GM19452 (cell line): ENCODE data around the gene CFAP126.
"Not testable (repeated sequence)": the region's sequence is repeated elsewhere in the genome, so short reads cannot be mapped to it uniquely, and the experiment has no call there.

ENCODE experiments used
- ATAC-seq: cut with Tn5 transposase; IDR thresholded peaks from one replicate; pipeline ENCODE4 v1.9.1; 2021; ENCODE audit not compliant: unreplicated experiment

CFAP126 gene

DNA sequence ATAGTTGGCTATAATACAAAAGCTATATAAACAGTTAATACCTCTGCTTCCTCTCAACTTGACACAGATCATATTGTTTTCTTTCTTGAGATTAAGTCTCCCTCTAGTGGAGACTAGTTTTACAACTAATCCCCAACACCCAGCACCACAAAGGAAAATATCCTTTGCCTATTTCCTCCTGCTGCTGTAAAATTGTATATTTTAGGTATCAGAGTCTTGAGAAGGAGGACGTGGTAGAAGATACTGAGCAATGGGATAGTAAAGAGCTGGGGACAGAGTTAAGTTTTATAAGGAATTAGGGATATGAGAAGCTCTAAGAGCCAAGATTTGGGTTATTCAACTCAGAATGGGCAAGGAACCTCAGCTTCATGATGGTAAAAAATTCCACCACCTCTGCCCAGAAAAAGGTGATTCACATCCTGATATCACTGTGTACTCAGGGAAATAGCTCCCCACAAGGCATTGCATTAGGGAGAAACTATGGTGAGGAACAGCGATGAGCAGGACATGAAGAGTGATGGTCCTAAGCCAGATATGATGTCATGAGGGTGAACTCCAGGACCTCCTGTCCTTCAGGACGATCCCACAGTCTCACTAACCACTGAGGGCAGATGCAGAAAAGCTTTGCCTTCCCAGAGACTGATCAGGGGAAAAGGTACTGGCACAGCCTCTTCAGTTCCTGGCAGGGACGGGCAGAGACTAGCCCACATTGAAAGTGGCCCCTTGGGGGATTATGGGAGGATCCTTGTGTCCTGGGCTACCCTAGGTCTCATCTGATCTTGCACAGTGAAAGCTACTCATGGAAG, 14.7 kb upstream of the CFAP126 start:
- no peak for ATAC-seq

DNA sequence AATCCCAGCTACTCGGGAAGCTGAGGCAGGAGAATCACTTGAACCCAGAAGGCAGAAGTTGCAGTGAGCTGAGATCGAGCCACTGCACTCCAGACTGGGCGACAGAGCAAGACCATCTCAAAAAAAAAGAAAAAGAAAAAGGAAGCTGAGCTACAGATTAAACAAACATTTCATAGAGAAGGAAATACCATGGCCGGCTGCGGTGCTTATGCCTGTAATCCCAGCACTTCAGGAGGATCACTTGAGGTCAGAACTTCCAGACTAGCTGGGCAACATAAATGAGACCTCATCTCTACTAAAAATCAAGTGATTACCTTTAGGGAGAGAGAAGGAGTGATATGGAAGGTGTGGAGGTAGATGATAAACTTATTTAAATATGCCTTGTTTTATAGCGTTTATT, 14.0 kb upstream of the CFAP126 start:
- ATAC-seq: no peak

DNA sequence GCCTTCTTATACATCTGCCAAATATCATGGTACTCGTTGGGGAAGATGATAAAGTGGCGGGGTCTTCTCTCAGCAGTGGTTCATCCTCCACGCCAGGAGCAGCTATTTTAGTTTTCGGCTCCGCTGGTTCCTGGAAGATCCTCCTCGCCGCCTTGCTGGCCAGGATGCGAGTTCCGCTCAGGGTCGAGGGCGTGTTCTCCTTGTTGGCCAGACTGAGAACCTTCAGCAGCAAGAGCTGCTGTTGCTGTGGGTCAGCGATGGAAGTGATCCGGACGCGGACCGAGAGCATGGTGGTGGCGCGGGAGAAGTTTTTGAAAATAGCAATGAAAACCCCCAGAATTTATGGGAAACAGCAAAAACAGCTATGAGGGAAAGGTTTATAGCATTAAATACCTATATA, 11.4 kb upstream of the CFAP126 start:
- ATAC-seq: no peak

DNA sequence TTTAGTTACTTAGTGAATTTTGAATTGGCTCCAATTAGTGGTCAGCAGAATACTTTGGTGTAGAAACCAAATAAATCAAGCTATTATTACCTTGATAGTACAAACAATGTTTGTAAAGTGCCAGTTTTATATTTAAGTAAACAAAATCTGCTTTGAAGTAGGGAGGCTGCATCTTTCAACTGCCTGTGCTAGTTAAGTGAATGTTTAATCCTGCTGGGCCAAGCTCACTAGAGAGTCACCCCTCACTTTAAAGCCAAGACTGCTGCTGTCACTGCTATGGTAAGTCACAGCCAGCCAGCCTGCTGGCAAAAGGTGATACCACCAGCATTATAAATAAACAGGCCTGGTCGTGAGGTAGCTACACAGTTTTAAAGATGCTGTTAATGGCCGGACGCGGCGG, 10.3 kb upstream of the CFAP126 start:
- no peak for ATAC-seq

DNA sequence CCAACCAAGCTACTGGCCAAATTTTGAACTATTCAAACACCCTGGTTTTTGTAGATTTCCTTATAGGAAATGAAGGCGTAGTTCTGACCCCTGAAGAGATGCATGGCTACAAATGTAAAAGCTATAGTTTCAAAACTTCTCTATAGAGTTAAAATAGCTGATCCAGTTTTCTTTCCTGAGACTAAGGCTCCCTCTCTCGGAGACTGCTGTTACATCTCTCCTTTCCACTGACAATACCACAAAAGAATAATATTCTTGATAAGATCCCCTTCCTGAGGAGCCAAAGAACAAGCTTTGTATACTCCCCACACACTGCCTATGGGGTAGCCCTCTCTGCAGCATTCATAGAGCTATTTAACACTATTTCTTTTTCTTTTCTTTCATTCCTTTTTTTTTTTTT, 6.7 kb upstream of the CFAP126 start:
- ATAC-seq: no peak

DNA sequence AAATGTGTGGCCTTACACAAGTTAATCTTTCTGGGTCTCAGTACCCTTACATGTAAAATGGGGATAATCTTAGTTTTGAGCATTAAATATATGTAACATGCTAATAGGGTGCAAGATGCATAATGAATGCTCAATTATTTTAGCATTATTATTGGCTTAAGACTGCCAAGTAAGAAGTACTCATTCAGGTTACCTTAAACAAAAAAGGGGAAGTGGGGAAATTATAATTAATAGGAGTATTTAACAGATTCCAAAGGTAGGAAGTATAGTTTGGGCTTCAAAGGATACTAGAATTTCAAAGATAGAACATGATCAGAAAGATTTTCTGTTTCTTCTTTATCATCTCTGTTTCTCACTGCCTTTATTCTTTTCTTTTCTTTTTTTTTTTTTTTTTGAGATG, 5.8 kb upstream of the CFAP126 start:
- ATAC-seq: no peak

DNA sequence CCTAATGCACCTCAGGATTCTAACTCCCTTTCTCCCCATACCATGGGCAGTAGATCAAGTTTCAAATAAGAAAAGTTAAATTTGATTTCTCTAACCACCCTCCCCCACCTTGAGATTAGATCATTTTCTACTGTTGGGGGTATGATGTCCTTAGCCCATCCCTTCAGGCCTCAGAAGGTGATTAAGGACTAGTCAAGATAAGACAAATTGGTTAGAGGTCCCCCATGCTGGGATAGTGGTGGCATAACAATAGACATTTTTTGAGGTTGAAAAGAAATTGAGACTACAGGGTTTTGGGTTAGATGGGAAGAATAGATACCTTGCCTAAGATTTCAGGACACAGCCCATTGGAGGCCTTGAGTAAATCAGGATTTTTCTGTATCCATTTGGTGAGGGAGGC, 2.5 kb downstream of the CFAP126 start:
- ATAC-seq: no peak

DNA sequence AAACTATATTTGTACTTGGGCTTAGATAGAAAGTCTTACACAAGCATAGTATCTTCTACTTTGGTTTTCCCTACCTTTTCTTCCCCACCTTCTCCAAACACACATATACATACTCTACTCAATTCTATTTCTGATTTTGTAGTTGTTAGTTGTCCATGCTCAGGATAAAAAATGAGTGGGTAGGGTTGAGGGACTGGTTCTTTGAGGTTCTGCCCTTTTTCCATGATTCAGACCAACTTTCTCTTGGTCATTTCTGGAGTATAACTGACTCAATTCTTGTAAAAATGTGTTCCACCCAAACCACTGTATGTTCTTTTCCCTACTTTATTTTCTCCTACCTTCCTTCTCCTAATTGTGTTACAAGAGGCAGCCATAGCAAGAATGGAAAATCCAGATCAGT, 3.3 kb downstream of the CFAP126 start:
- ATAC-seq: no peak

DNA sequence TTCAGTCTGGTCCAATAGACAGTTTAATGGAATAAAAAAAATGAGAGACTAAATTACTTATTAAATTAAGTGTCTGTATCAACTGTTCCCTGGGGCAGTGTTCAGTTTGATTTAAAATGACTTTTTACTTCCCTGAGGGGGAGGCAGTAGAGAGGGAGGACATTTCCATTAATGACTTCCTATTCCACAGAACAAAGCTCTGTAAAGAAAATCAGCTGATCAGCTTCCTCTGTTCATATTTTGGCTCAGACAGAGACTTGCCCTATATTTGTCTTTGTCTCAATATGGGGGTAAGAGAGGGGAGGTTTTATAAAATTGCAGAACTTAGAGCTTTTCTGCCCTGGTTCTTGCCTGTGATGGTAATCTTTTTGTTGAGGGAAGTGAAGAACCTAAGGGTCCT, 8.4 kb downstream of the CFAP126 start:
- no peak for ATAC-seq

DNA sequence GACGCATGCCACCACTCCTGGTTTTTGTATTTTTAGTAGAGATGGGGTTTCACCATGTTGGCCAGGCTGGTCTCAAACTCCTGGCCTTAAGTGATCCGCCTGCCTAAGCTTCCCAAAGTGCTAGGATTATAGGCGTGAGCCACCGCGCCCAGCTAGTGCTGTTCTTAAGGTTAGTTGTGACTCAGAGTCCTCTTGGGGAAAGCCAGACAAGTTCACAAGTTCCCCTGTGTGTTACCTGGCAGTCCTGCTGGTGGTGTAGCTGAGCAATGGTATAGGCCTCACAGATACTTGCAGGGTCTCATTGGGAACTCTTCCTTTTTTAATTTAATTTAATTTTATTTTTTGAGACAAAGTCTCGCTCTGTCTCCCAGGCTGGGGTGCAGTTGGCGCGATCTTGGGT, 10.6 kb downstream of the CFAP126 start:
- no peak for ATAC-seq

DNA sequence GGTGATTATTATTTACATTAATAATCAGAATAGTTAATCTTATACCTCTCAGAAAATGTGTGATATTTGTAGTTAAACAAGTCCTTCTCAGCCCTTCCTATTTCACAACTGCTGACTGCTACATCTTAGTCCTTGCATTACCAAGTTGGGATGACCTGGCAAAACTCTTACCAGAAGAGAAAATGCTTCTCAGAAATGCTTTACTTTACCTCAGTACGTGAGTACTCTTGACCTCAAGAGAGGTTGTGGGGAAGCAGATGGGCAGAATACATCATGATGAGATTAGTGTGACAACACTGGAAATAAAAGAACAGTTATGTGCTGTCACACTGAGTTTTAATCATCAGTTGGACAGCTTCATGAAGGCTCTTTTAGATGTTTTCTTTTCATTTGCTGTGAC, 16.2 kb downstream of the CFAP126 start:
- ATAC-seq: no peak

DNA sequence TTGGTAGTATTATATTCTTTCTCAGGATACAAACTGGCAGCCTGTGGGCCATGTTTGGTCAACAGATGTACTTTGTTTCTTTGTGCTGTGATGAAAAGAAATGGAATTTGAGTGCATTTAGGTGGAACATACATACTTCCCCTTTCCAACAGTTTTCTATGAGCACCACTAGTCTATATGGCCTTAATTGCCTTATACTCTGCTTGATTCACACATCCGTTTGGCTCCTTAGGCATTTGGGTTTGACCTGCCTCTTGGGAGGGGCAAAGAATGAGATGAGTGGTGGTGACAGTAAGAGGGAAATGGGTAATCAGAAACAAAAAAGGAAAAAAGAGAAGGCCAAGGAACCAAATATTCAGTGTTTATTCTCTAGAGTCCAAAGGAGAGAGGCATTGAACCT, 17.0 kb downstream of the CFAP126 start:
- ATAC-seq: no peak

DNA sequence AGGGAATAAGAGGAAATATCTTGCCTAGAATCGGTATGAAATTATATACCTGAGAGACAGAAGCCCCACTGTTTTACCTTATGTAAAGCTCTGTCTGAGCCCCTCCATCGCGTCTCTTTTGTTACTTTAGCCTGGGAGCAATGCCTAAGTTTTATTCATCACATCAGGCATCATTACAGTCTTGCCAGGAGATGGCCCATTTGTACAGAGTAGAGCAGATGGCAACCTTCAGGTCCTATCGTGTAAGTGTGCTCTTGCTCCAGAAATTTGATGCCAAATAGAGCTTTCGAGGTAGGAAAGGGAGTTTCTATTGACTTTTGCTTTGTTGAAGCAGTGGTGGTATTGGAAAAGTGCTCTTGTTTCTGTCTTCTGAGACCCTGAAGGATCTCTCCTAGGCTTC, 24.9 kb downstream of the CFAP126 start:
- no peak for ATAC-seq

DNA sequence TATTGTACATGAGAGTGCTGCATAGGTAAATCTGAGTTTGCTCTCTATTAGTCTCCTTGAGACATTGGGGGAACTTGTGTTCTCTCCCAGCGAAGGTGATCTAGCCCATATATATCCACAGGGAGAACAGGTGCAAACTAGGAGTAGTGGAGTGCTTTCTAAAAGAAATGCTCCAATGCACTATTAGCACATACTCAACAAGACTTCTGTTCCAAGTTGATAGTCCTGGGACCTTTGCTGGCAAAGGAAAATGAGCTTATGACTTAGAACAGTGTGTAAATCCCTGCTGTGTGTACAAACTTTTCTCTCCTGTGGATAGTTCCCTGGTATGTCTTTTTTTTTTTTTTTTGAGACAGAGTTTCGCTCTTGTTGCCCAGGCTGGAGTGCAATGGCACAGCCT, 25.5 kb downstream of the CFAP126 start:
- ATAC-seq: no peak

DNA sequence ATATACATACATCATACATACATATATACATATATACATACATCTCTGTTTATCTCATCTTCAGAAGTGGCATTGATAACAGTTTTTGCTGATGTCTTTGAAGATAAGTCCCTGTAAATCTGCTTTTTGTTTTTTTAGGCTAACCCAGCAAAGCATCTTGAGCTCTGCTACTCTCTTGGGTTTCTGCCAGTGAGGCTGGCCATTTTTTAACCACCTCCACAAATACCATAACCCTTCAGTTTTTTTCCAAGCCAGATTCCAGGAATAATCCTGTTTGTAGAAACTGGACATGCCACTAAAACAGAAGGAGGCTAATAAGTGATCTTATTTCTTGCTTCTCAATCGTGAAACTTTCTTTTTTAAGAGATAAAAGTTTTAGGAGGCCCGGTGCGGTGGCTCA, 31.9 kb downstream of the CFAP126 start:
- ATAC-seq: no peak

DNA sequence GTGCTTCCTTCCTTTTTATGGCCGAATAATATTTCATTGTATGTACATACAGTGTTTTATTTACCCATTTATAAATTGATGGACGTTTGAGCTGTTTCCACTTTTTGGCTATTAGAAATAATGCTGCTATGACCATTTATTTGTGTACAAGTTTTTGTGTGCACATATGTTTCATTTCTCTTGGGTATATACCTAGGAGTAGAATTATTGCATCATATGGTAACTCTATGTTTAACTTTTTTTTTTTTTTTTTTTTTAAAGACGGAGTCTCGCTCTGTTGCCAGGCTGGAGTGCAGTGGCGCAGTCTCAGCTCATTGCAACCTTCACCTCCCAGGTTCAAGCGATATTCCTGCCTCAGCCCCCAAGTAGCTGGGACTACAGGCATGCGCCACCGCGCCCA, 34.5 kb downstream of the CFAP126 start:
- no peak for ATAC-seq

DNA sequence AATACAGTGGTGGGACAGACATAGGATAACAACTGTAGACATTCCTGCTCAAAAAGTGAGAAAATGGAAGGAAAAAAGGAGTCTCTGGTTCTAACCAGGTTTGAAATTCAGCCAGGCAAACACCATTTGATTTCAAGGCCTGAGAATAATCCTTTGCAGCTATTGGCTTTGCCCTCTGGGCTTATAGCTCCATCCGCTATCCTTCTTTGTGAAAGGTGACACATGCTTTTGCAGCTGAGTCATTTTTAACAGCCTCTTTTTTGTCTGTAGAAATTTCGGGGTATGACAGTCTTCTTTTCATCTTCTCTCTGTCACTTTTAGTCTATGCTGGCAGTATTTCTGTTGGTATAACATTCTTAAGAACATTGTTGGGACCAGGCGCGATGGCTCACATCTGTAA, 37.3 kb downstream of the CFAP126 start:
- ATAC-seq: no peak

DNA sequence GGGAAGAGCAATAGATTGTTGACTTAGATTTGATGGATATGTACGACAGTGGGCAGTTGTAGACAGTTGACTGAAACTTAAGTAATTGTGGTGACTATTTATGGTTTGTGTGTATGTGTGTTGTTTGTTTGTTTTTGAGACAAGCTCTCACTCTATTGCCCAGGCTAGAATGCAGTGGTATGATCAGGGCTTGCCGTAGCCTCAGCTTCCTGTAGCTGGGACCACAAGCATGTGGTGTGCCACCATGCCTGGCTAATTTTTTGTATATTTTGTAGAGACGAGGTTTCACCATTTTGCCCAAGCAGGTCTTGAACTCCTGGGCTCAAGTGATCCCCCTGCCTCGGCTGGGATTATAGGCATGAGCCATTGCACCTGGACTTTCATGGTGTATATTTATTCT, 43.7 kb downstream of the CFAP126 start:
- ATAC-seq: no peak

DNA sequence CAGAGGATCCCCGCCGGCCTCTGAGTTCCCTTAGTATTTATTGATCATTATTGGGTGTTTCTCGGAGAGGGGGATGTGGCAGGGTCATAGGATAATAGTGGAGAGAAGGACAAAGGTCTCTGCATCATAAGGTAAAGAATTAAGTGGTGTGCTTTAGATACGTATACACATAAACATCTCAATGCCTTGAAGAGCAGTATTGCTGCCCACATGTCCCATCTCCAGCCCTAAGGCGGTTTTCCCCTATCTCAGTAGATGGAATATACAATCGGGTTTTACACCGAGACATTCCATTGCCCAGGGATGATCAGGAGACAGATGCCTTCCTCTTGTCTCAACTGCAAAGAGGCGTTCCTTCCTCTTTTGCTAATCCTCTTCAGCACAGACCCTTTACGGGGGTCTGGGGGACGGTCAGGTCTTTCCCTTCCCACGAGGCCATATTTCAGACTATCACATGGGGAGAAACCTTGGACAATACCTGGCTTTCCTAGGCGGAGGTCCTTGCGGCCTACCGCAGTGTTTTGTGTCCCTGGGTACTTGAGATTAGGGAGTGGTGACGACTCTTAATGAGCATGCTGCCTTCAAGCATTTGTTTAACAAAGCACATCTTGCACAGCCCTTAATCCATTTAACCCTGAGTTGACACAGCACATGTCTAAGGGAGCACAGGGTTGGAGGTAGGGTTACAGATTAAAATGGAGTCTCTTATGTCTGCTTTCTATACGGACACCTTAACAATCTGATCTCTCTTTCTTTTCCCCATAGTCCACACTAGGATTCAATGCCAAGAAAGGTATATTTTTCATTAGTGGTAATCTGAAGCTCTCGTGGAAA, 51.6 kb downstream of the CFAP126 start:
- ATAC-seq: not testable (repeated sequence)
